GM18907 (cell line): ENCODE measurements around the gene YAF2.

Experiments used
- ATAC-seq: cut with Tn5 transposase; IDR thresholded peaks from one replicate; pipeline ENCODE4 v1.9.1; 2021; ENCODE audit warnings: mild to moderate bottlenecking, moderate library complexity; ENCODE audit not compliant: unreplicated experiment

The YAF2 gene

GRCh38 chr12:42145552-42146215 is 92.4 kb downstream of the YAF2 start:
- no peak for ATAC-seq

DNA sequence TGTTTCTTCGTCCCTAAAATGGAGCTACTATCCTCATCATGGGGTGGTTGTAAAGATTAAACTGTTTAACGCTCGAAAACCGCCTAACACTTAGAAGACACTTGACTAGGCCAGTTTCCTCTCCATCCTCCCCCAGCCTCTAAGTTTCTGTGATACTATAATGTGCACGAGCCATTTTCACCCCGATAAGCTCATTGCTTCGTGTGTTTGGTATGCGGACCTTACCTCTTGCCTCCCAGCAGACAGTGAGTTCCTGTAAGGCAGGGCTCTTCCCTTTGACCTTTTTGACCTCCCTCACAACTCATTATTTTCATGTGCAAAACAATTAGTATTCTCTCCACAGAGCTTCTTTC is 92.9 kb downstream of the YAF2 start:
- peak; percentile 14 for ATAC-seq

GRCh38 chr12:42144408-42145196 is 93.4 kb downstream of the YAF2 start, which contains the start of gene GXYLT1:
TSS of gene GXYLT1 (minus strand) at chr12:42144874. CDS start at chr12:42144646, 228 bp downstream.
- peak; percentile 96 for ATAC-seq

- ATAC-seq = peak; percentile 43
Measured at GRCh38 chr12:42144158-42144407, 94.0 kb downstream of the YAF2 start.

DNA sequence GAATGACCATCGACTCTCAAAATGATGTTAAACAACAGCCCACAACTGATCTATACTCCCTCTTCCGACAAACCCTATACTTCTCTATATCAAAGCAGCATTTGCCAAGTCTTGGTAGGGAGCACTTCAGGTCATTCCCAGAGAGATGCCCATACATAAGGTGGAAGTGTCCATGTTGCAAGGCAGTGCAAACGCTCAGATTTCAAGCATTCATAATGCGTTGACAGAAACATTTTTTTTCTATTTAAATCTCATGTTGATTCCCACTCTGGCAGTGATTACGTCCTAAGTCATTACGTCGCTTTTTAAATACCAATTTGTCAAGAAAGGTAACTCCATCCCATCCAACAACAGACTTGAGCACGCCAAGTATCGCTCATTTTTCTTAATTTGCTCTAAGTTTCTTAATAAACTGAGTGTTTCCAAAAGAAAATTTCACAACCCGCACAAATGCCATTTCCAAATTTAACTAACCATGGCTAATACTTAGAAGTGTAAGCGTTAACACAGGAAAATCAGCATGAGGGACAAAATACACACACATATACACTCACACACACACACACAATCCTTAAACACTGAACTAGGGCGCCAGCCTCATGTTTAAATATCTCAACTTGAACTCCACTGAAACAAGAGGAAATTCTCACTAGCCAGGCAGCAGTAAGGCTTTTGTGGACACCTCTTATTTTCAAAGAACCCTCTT is 94.4 kb downstream of the YAF2 start:
- ATAC-seq = no peak

DNA sequence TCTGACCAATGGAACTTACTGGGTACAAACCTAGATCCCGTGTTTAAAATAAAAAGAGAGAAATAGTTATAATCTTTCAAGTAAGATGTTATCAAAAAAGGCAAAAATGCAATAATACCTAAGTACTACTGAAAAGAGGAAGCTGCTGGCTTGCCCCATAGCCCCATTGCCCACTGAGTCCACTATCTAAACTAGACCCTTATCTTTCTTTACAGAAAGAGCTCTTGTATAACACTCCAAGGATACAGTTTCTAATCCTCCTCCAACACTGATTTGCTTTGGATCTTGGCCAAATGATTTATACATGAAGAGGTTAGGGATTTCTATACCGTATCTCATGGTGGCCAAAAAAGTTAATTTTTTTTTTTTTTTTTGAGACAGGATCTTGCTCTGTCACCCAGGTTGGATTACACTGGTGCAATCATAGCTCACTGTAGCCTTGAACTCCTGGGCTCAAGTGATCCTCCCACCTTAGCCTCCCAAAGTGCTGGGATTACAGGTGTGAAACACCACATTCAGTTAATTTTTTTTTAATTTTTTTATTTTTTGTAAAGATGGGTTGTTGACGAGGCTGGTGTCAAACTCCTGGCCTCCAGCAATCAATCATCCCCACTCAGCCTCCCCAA is 96.0 kb downstream of the YAF2 start:
- no peak for ATAC-seq

DNA sequence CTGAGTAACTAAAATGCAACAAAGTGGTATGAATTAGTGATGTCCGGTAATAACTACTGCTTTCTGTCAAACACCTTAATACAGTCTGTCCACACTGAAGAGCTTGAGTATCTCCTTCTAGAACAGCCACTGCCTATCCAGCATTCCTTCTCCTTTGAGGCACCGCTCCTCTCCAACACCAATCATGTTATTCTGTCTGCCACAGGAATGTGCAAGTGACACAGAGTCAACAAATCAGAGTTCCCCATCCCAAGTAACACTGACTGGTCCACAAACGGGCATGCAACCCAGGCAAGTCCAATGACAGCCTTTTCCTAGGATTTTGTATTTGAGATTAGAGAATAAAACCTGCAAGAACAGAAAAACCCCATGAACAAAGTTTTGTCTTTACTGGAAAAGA is 97.1 kb downstream of the YAF2 start:
- ATAC-seq = no peak

GRCh38 chr12:42135259-42135814 is 102.7 kb downstream of the YAF2 start:
- ATAC-seq = no peak

- no peak for ATAC-seq
Measured at GRCh38 chr12:42130672-42131402, 107.2 kb downstream of the YAF2 start.

GRCh38 chr12:42129595-42130204 is 108.3 kb downstream of the YAF2 start:
- ATAC-seq = no peak

DNA sequence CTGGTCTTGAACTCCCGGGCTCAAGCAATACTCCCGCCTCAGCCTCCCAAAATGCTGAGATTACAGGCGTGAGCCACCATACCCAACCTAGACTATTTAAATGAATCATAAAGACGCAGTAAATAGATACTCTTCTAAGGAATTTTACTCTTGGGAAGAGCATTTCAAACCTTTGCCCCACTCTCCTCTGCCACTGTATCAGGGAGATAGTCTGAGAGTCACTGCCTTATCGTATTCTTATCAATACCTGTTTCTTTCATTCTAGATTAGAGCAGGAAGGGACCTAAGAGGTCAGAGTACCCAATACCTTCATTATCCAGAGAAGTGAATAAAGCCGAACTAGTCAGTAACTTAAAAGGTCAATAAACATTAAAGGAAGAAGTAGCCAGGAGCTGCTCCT is 109.2 kb downstream of the YAF2 start:
- no peak for ATAC-seq

DNA sequence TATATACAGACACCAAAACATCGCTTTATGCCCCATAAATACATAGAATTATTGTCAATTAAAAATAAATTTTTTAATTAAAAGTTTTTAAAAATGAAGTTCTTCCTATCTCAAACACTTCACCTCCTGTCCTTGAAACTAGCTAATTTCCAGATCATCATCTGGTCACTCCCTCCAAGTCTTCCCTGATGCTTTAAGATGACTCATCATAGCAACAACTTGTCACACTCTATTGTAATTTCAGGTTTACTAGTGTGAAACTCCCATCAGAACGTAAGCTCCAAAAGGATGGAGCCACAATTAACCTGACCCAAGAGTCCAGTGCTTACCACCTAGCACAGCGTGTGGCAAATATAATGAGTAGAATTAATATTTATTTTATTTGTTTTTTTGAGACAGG is 109.7 kb downstream of the YAF2 start:
- no peak for ATAC-seq

GRCh38 chr12:42126963-42127362 is 111.1 kb downstream of the YAF2 start:
- no peak for ATAC-seq

DNA sequence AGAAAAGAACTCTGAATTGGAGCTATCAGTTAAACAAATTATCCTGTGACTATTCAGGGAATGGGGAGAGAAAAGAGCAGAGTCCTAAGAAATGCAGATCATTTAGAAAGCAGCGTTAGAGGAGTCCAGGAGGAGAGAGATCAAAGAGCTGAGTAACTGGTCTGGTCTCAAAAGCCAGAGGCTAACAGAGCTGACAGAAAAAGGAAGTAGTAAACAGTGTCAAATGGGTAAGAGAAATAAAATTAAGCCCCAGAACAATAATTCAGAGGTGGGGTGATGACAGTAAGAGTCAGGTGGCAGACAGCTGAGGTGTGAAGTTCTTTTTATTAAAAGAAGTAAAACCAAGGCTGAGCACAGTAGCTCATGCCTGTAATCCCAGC is 112.7 kb downstream of the YAF2 start:
- peak; percentile 42 for ATAC-seq

DNA sequence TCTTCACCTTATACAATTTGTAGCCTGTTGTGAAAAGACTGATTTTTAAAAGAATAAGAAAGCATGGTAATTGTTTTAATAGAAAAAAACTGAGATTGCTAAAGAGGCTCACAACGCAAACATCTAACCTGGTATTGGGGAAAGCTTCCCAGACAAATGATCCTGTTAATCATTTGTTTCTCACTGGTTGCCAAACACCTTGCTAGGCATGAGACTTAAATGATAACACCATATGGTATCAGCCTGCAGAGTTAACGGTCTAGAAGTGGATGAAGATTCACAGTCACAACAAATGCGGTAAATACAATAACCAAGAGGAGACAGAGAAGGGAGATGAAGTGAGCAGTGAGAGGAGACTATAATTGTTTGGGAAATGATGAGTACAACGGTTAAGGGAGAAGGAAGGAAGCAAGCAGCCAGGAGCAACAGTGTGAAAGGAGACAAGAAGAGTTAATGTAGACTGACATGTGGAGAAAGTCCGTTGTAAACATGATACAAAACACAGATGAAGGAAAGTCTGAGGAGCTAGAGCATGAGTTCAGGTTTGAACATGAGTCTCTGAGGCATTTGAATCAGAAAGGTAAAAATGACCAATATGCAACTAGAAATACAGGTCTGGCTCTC is 113.2 kb downstream of the YAF2 start:
- ATAC-seq = peak; percentile 33

DNA sequence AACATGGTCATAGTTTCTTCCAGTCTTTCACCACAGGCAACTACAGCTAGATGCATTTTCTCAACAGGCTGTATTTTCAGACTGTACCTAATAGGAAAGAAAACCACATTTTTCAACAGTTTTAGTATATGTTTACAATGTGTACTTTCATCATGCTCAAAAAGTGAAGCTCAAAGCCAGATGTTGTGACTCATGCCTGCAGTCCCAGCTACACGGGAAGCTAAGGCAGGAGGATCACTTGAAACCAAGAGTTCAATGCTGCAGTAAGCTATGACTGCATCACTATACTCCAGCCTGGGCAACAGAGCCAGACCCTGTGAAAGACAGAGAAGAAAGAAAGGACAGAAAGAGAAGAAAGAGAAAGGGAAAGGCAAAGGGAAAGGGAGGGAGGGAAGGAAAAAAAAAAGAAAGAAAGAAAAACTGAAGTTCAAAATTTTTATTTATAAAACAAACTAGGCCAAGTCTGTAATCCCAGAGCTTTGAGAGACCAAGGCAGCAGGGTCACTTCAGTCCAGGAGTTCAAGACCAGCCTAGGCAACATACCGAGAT is 118.9 kb downstream of the YAF2 start:
- no peak for ATAC-seq

- ATAC-seq = no peak
Measured at GRCh38 chr12:42118136-42118879, 119.7 kb downstream of the YAF2 start.

DNA sequence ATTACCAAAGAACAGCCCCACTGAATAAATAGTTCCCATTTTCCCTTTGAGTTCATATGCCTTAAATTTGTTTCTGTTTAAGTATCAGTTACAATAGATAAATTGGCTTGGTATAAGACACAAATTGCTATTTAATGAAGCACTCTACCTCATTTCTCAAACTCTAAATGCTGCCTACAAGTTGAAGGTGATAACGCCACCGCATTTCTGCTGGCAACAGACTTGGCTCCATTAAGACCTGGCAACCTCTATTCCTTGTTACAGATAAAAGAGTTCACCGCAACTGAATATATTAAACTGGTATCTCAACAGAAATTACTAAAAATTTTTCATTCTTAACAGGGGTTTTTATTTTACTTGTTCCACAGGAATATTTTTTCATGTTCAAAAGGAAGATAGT is 129.0 kb downstream of the YAF2 start:
- no peak for ATAC-seq
